ENCODE results near the gene ZNF770.
"Not testable (repeated sequence)": the region's sequence is repeated elsewhere in the genome, so short reads cannot be mapped to it uniquely, and the experiment has no call there.

ZNF770 gene

GRCh38 chr15:34953851-34954250, 34.2 kb downstream of the ZNF770 start:
- no peak for DNase-seq (ENCODE audit: low read depth)
- TF ChIP-seq CTCF (IDR thresholded peaks at IDR 0.05; ENCODE audit: control insufficient read depth, extremely low read depth, insufficient read depth) = no peak
- H3K4me3 ChIP-seq (ENCODE audit: low read depth, low read length) = no peak overlapping the region

- no peak for TF ChIP-seq CTCF (IDR thresholded peaks at IDR 0.05; ENCODE audit: control insufficient read depth, extremely low read depth, insufficient read depth)
- no peak for DNase-seq (ENCODE audit: low read depth)
- H3K4me3 ChIP-seq (ENCODE audit: low read depth, low read length) = no peak overlapping the region
Observed at GRCh38 chr15:34952481-34952880, 35.6 kb downstream of the ZNF770 start.

- no peak overlapping the region for H3K4me3 ChIP-seq (ENCODE audit: low read depth, low read length)
- no peak for TF ChIP-seq CTCF (IDR thresholded peaks at IDR 0.05; ENCODE audit: control insufficient read depth, extremely low read depth, insufficient read depth)
- DNase-seq (ENCODE audit: low read depth) = no peak
Observed at GRCh38 chr15:34951993-34952392, 36.1 kb downstream of the ZNF770 start.

DNA sequence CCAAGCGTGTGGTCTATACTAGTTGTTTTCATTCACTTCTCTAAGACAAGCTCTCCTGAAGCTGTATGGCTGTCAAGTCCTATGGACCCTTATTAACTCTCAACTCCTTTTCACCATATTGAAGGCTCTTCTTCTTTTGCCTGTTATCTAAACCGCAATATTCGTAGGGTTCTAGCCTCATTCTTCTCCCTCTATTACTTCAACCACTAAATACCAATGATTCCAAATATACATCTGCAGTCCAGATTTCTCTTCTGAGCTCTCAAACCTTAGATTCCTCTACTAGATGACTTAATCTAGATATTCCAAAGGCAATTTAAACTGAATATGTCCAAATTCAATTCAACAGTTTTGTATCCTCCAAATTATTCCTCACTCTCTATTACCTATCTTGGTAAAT, 43.2 kb downstream of the ZNF770 start:
- no peak overlapping the region for H3K4me3 ChIP-seq (ENCODE audit: low read depth, low read length)
- TF ChIP-seq CTCF (IDR thresholded peaks at IDR 0.05; ENCODE audit: control insufficient read depth, extremely low read depth, insufficient read depth) = no peak

DNA sequence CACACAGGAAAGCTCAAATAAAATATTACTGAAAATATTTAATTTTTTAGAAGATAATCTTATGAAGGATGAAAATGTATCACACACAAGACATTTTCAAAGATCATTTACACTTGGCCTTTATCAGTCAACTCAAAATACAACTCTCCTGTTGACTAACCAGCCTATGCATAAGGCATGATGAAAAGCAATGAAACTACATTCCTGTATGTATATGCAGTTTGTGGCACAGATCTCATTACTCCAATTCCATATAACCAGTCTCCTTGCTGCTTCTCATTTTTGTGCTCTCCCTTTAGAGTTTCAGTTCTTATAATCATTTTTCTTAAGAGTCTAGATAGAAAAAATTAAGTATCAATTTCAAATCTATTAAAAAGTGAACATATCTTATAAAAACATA, 44.4 kb downstream of the ZNF770 start:
- no peak for TF ChIP-seq CTCF (IDR thresholded peaks at IDR 0.05; ENCODE audit: control insufficient read depth, extremely low read depth, insufficient read depth)
- no peak for DNase-seq (ENCODE audit: low read depth)
- no peak overlapping the region for H3K4me3 ChIP-seq (ENCODE audit: low read depth, low read length)

More for the DNA sequence above, 43.2 kb downstream of the ZNF770 start:
- DNase-seq (ENCODE audit: low read depth) = no peak

- H3K4me3 ChIP-seq (ENCODE audit: low read depth, low read length); DNase-seq (ENCODE audit: low read depth): not testable (repeated sequence)
Observed at GRCh38 chr15:34943264-34943663, 44.8 kb downstream of the ZNF770 start.

- H3K4me3 ChIP-seq (ENCODE audit: low read depth, low read length) = no peak overlapping the region
- TF ChIP-seq CTCF (IDR thresholded peaks at IDR 0.05; ENCODE audit: control insufficient read depth, extremely low read depth, insufficient read depth) = no peak
- no peak for DNase-seq (ENCODE audit: low read depth)
Observed at GRCh38 chr15:34942363-34942762, 45.7 kb downstream of the ZNF770 start.

Data from LNCaP clone FGC (cell line).